Progenitor cell of endocrine pancreas (in vitro differentiated cells): ENCODE data around the gene TK1. TPM values are rescaled to one million over a fixed set of nuclear protein-coding genes. Genes with fewer than 3 reads are reported as not detected.

Source experiments
- DNase-seq: peaks from one replicate; pipeline ENCODE4 v3.0.0; 2021; ENCODE audit warnings: low spot score; ENCODE audit not compliant: unreplicated experiment
- H3K27ac Mint-ChIP-seq: 2 replicates; pipeline ENCODE4 v1.8.0; 2021; ENCODE audit warnings: mild to moderate bottlenecking, moderate library complexity, mixed read lengths
- H3K27me3 Mint-ChIP-seq: 2 replicates; pipeline ENCODE4 v1.8.0; 2021; ENCODE audit warnings: mixed read lengths
- H3K36me3 Mint-ChIP-seq: 2 replicates; pipeline ENCODE4 v1.8.0; 2022; ENCODE audit warnings: mixed read lengths; ENCODE audit not compliant: insufficient read depth
- H3K4me1 Mint-ChIP-seq: 2 replicates; pipeline ENCODE4 v1.8.0; 2021; ENCODE audit warnings: low read depth, mixed read lengths
- H3K4me3 Mint-ChIP-seq: 2 replicates; pipeline ENCODE4 v1.8.0; 2021; ENCODE audit warnings: low read depth, mild to moderate bottlenecking, moderate library complexity, mixed read lengths
- H3K9me3 Mint-ChIP-seq: 2 replicates; pipeline ENCODE4 v1.8.0; 2021; ENCODE audit warnings: low read depth, mixed read lengths
- CTCF ChIP-seq: fragments of 200-600 bp; sonication (generic); IDR thresholded peaks from one replicate; pipeline ENCODE4 v1.5.0; 2021; ENCODE audit warnings: antibody characterized with exemption, mild to moderate bottlenecking; ENCODE audit not compliant: unreplicated experiment
- total RNA-seq: library from RNA; stranded (reverse); gene quantifications from 2 replicates; pipeline ENCODE4 v1.2.1, GENCODE V29; 2021

Gene TK1
- total RNA-seq, 1 donor from 2014 or later: 29.1 TPM

- H3K4me1 Mint-ChIP-seq: no peaks in the 10 kb centered on the region
- peak; percentile 74 for DNase-seq
- peak; percentile 94 for TF ChIP-seq CTCF
- no peaks in the 10 kb centered on the region for H3K27me3 Mint-ChIP-seq
- peak overlapping the region; percentile 13 for H3K27ac Mint-ChIP-seq
- no peaks in the 10 kb centered on the region for H3K9me3 Mint-ChIP-seq
- H3K36me3 Mint-ChIP-seq: peaks cover 9% of the 10 kb centered on the region
- no peak overlapping the region for H3K4me3 Mint-ChIP-seq
Measured at GRCh38 chr17:78176548-78177025, 10.3 kb downstream of the TK1 start.

GRCh38 chr17:78175643-78175981 lies 11.2 kb downstream of the TK1 start:
- Mint-ChIP-seq H3K36me3 (peaks cover 8% of the 10 kb centered on the region), H3K9me3 (no peaks in the 10 kb centered on the region), H3K4me1 (no peaks in the 10 kb centered on the region), H3K27ac (no peak overlapping the region), H3K4me3 (no peak overlapping the region), H3K27me3 (no peaks in the 10 kb centered on the region)
- TF ChIP-seq CTCF: no peak
- DNase-seq: no peak

GRCh38 chr17:78174870-78175642 lies 11.8 kb downstream of the TK1 start:
- Mint-ChIP-seq H3K4me3 (no peak overlapping the region), H3K27me3 (no peaks in the 10 kb centered on the region), H3K9me3 (no peaks in the 10 kb centered on the region), H3K27ac (no peak overlapping the region), H3K4me1 (no peaks in the 10 kb centered on the region), H3K36me3 (peaks cover 5% of the 10 kb centered on the region)
- TF ChIP-seq CTCF: peak; percentile 22
- no peak for DNase-seq

GRCh38 chr17:78174346-78174869 lies 12.4 kb downstream of the TK1 start:
- Mint-ChIP-seq H3K4me3 (no peak overlapping the region), H3K9me3 (no peaks in the 10 kb centered on the region), H3K36me3 (peaks cover 5% of the 10 kb centered on the region), H3K4me1 (no peaks in the 10 kb centered on the region), H3K27me3 (no peaks in the 10 kb centered on the region), H3K27ac (no peak overlapping the region)
- no peak for TF ChIP-seq CTCF
- DNase-seq: no peak

- TF ChIP-seq CTCF: no peak
- DNase-seq: no peak
- no peaks in the 10 kb centered on the region for H3K4me1 Mint-ChIP-seq
- no peak overlapping the region for H3K27ac Mint-ChIP-seq
- no peak overlapping the region for H3K4me3 Mint-ChIP-seq
- no peaks in the 10 kb centered on the region for H3K27me3 Mint-ChIP-seq
- H3K36me3 Mint-ChIP-seq: peaks cover 5% of the 10 kb centered on the region
- H3K9me3 Mint-ChIP-seq: no peaks in the 10 kb centered on the region
Measured at GRCh38 chr17:78173097-78173715, 13.6 kb downstream of the TK1 start.
